SKM-1 (cell line): Measurements from ENCODE around the gene MAPK11.

Source experiments
- DNase-seq: peaks from one replicate; lab custom pipeline; 2025; ENCODE audit not compliant: unreplicated experiment; lab: John Stamatoyannopoulos, UW

The MAPK11 gene

DNA sequence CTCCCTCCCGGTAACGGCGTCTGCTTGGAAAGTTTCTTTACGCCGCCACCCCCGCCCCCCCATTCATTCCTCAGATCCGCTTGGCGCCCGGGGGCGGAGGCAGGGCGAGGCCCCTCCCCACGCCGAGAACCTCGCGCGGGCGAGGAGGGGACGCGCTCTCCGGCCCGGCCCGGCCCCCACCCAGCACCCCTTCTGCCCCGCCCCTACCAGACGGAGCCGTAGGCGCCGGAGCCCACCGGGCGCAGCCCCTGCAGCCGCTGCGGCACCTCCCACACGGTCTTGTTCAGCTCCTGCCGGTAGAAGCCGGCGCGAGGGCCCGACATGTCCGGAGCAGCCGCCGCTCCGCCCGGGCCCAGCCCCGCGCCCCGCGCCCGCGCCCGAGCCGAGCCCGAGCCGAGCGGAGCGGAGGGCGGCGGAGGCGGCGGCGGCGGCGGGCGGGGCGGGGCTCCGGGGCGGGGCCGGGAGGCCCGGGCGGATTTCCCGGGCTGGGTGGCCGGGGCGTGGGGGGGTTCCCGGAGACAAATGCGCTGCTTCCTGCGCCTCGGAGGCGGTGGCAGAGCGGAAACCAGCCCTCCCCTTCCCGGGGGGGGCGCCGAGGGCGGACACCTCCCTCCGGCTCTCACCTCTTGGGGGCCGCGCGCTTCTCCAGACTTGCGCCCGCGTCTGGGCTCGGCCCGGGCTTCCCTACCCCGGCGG lies at the start of gene MAPK11:
MAPK11 (minus strand) TSS at position 411 of the 696 bp plus-strand sequence; CDS start at position 323, 88 bp downstream.
- no peak for DNase-seq

DNA sequence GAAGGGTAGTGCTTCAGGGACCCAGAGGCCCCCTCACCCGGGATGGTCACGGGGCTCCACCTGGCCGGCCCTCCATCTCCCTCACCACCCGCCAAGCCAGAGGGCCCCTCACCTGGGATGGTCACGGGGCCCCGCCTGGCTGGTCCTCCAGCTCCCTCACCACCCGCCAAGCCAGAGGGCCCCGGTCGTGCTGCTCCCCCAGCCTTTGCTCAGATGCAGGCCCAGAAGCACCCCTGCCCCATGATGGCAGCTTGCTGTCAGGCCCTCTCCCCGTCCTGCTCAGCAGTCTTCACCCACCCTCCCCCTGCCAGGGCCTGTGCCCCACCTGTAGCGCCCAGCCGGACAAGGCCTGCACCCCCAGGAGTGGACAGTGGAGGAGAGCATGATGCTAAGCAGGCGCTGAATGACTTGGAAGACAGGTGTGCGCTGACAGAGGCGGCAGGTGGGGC lies 49.3 kb upstream of the MAPK11 start:
- no peak for DNase-seq

GRCh38 chr22:50318698-50319411 lies 48.7 kb upstream of the MAPK11 start:
- no peak for DNase-seq

GRCh38 chr22:50318356-50318697 lies 48.1 kb upstream of the MAPK11 start:
- DNase-seq = no peak

DNA sequence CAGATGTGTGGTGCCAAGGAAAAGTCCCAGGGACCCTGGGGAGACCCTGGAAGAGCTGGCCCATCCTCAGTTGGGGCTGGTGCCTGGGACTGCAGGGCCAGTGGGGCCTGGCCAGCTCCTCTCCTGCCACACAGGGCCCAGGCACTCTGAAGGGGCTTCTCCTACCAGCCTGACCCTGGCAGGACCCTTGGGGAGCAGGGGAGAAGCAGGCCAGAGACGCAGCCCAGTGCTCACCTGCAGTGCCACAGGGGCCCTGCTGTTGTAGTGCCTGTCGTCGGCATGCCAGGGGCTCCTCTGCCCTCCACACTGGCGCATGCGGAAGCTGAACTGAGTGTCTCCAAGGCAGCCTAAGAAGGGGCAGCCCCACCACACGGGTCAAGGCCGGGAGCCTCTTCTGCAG lies 47.5 kb upstream of the MAPK11 start:
- DNase-seq = no peak

- no peak for DNase-seq
Measured at GRCh38 chr22:50317178-50317577, 47.0 kb upstream of the MAPK11 start.

- DNase-seq = no peak
Measured at GRCh38 chr22:50316114-50317065, 46.2 kb upstream of the MAPK11 start.

DNA sequence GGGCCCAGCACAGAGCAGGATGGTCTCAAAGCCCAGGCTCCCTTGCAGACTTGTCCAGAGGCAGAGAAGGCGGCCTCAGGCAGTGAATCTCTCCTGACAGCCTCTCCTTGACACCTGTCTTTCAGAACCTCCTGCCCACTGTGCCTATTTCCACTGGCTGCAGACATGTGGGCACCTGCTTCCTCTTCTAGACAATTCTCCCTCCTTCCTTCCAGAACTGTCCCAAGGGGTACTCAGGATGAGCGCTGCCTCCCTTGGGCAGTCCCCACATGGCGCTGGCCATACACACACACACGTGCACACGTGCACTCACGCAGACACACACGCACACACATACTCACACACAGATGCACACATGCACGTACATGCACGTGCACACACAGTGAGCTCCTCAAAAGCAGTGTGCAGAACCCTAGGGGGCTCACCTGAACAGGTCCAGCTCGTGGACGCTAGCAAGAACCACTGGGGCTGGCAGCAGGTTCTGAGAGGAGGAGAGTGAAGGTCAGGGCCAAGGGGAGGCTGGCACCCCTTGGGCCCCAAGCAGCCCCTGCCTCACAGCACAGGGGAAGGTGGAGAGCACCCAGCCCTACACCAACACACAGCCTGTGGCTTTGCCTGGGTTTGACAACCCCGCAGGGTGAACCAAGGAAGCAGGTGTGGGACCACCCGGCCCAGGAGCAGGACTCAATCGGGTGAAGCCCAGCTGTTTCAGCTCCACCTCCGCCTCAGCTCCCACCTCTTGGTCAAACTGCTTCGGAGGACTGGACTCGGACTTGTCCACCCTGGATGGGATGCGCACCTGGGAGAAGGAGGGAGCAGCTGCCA lies 45.3 kb upstream of the MAPK11 start:
- DNase-seq = no peak

- DNase-seq = peak; percentile 80
Measured at GRCh38 chr22:50314455-50315288, 44.5 kb upstream of the MAPK11 start.

GRCh38 chr22:50314081-50314454 lies 43.9 kb upstream of the MAPK11 start:
- no peak for DNase-seq

GRCh38 chr22:50313600-50313999 lies 43.4 kb upstream of the MAPK11 start:
- no peak for DNase-seq

DNA sequence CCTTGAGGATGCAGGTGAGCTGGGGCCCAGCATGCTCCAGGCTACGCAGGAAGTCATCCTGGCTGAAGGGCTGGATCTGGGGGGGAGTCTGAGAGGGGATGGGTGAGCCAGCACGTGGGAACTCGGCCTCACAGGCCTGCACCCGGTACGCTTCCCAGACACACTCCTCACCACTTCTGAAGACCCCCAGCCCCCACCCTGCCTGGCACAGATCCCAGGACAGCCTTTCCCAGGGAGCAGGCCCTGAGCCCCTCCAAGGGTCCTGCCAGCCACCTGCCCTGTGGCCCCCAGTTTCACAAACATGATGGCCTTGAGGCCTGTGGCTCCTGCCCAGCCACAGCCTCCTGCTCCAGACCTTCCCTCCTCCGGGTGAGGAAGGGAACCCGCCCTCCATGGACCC lies 42.8 kb upstream of the MAPK11 start:
- DNase-seq = no peak

DNA sequence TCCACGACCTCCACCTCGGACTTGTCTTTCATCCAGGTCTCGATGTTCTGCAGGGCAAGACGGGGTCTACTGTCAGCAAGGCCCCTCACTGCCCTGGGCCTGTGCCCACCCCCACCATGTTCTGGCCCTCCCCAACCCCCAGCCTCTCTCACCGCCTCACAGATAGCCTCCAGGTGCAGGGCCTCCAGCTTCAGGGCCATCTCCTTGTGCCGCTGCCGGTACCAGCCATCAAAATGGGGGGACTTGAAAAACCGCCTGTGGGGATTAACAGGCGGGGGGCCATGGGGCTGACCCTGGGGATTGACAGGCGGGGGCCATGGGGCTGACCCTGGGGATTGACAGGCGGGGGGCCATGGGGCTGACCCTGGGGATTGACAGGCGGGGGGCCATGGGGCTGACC lies 42.2 kb upstream of the MAPK11 start:
- no peak for DNase-seq

DNA sequence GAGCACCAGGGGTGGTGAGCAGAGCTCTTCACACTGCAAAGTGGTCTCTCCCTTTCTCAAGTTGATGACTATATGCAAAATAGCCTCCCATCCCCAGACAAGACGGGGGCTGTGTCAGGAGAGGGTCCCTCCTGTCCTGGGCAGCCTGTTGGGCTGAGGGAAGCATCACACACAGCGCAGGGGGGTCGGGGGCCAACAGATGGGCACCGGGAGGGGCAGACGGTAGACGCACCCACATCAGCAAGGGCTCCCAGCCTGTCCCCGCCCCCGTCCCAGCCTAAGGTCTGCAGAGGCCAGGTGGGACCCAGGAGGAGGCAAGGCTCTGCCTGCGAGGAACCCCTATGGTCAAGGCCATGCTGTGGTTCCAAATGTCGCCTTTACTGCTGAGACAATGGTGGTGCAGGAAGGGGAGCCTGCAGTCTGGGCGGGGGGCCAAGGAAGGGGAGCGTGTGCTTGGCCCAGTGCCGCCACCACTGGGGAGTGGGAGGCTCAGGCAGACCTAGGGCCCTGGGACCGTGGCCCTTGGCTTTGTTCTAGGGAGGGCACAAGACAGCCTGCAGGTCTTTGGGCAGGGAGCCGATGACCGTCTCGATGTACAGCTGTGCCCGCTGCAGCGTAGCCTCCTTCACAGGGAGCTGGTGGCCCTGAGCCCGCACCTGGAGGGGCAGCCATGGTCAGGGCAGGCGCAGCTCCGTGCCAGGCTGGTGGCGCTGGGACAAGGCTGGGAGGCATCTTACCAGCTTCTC lies 41.6 kb upstream of the MAPK11 start:
- no peak for DNase-seq

GRCh38 chr22:50310949-50311444 lies 40.8 kb upstream of the MAPK11 start:
- no peak for DNase-seq

DNA sequence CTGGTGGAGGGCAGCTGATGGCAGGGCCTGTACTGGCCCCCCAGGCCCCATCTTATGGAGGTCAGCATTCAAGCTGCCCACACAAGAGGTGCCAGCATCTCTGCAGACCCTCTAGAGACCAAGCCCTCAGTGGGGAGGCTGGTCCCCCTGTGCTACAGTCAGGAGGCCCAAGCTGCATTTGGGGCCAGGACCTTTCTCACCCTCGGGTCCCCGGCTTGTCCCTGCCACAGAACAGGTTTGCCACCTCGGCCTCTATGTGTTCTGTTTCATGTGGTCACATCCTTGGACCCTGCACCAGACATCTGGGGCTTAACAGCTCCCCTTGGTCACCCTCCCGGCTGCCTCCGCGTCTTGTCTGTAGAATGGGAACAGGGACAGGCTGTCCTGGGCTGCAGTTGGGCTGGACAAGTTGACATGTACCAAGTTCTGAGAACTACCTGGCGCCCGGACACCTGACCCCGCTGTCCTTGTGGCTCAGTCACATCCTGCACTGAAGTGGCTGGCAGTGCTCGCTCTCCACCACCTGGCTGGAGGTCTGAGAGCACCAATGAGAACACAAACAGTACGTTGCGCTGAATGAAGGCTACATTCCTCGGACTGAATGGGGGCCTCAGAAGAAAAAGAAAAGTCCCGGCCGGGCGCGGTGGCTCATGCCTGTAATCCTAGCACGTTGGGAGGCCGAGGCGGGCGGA lies 40.0 kb upstream of the MAPK11 start:
- DNase-seq = no peak

DNA sequence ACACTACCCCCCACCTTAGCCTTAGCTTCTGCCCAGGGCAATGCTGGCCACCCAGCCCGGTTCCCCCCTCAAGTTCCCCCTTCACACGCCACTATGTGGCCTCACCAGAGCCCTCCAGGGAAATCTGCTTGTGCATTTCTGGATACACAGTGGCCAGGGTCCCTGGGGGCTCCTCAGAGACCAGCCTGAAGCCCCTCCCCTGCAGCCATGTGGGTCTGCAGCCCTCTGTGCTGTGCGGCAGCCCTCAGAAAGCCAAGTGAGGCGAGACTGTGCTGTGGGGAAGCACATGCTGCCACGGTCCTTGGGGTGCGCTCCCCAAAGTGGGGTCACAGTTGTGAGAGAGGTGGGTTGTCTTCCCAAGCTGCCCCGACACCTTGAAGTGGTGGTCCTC lies 39.4 kb upstream of the MAPK11 start:
- DNase-seq = no peak

GRCh38 chr22:50308986-50309600 lies 38.9 kb upstream of the MAPK11 start:
- DNase-seq = no peak
